GM13976 (cell line): ENCODE measurements around the gene SORBS2.

Experiments used
- DNase-seq: peaks from one replicate; pipeline ENCODE4 v3.0.0; 2012; ENCODE audit warnings: low spot score
- CTCF ChIP-seq: IDR thresholded peaks from 2 replicates; pipeline ENCODE4 v1.5.1; 2012; ENCODE audit warnings: borderline replicate concordance, mild to moderate bottlenecking; ENCODE audit not compliant: insufficient read depth; ENCODE audit errors: extremely low read depth, missing control alignments, control extremely low read depth
- in situ Hi-C: fragments of 300-500 bp; cut with MboI; formaldehyde crosslinking; loops from one replicate; pipeline ENCODE4 v1.12.0; 2022; ENCODE audit warnings: low sequenced_read_pairs, mixed read lengths, inconsistent platforms; ENCODE audit not compliant: unreplicated experiment

Gene SORBS2

GRCh38 chr4:185697488-185697887, 114.5 kb downstream of the SORBS2 start:
- in situ Hi-C loops: no loop called here
- no peak for DNase-seq
- no peak for TF ChIP-seq CTCF

- TF ChIP-seq CTCF: no peak
- no peak for DNase-seq
- in situ Hi-C loops: no loop called here
Measured at GRCh38 chr4:185695743-185696142, 116.3 kb downstream of the SORBS2 start.

- no peak for DNase-seq
- in situ Hi-C loops: no loop called here
- no peak for TF ChIP-seq CTCF
Measured at GRCh38 chr4:185693548-185694215, 118.3 kb downstream of the SORBS2 start.

GRCh38 chr4:185689407-185689806, 122.6 kb downstream of the SORBS2 start:
- DNase-seq: no peak
- in situ Hi-C loops: no loop called here
- TF ChIP-seq CTCF: no peak

GRCh38 chr4:185685804-185686203, 126.2 kb downstream of the SORBS2 start:
- in situ Hi-C loops: no loop called here

GRCh38 chr4:185683896-185684295, 128.1 kb downstream of the SORBS2 start:
- no peak for DNase-seq
- in situ Hi-C loops: no loop called here
- no peak for TF ChIP-seq CTCF

More at GRCh38 chr4:185685804-185686203, 126.2 kb downstream of the SORBS2 start:
- TF ChIP-seq CTCF: no peak
- DNase-seq: no peak
